Calu3 (cell line): ENCODE results near the gene GPR137B. TPM values are rescaled to one million over a fixed set of nuclear protein-coding genes. Genes with fewer than 3 reads are reported as not detected.

ENCODE experiments used
- BruUV-seq: library from RNA; stranded (reverse); fragments of 400-500 nt; replicated peaks from 2 replicates; lab custom pipeline; 2021; lab: Mats Ljungman, UMichigan
- CTCF ChIA-PET: fragments of 300-600 bp; sonication (Branson Sonifier 250); formaldehyde crosslinking; loops from one replicate; lab custom pipeline; 2022; ENCODE audit warnings: antibody characterized with exemption; lab: Charles Lee
- DNase-seq: peaks from one replicate; pipeline ENCODE4 v3.0.0; 2022
- H3K27ac Mint-ChIP-seq: one replicate; pipeline ENCODE4 v1.8.0; 2022; ENCODE audit warnings: mixed read lengths; ENCODE audit not compliant: unreplicated experiment
- H3K27me3 Mint-ChIP-seq: one replicate; pipeline ENCODE4 v1.8.0; 2022; ENCODE audit warnings: mixed read lengths; ENCODE audit not compliant: unreplicated experiment
- H3K36me3 Mint-ChIP-seq: one replicate; pipeline ENCODE4 v1.8.0; 2022; ENCODE audit warnings: mild to moderate bottlenecking, moderate library complexity, mixed read lengths; ENCODE audit not compliant: insufficient read depth, unreplicated experiment
- H3K4me1 Mint-ChIP-seq: one replicate; pipeline ENCODE4 v1.8.0; 2022; ENCODE audit warnings: mild to moderate bottlenecking, low read depth, mixed read lengths; ENCODE audit not compliant: unreplicated experiment
- H3K4me3 Mint-ChIP-seq: one replicate; pipeline ENCODE4 v1.8.0; 2022; ENCODE audit warnings: mild to moderate bottlenecking, low read depth, moderate library complexity, mixed read lengths; ENCODE audit not compliant: unreplicated experiment
- H3K9me3 Mint-ChIP-seq: one replicate; pipeline ENCODE4 v1.8.0; 2022; ENCODE audit warnings: low read depth, mixed read lengths; ENCODE audit not compliant: unreplicated experiment
- intact Hi-C: fragments of 100-400 bp; cut with micrococcal nuclease; formaldehyde crosslinking; loops from one replicate; pipeline ENCODE4 v1.10.0; 2022; ENCODE audit not compliant: unreplicated experiment
- total RNA-seq: library from RNA; stranded (reverse); gene quantifications from 2 replicates; pipeline ENCODE4 v1.2.3, GENCODE V29; 2022
- TF ChIP-seq, protein P1 (sequence below): fragments of 200-600 bp; IDR thresholded peaks from one replicate; pipeline ENCODE4 v1.8.0; 2022; ENCODE audit warnings: antibody characterized with exemption; ENCODE audit not compliant: unreplicated experiment

GPR137B gene
- total RNA-seq, 1 experiment from 2014 or later: 11.4 TPM

DNA sequence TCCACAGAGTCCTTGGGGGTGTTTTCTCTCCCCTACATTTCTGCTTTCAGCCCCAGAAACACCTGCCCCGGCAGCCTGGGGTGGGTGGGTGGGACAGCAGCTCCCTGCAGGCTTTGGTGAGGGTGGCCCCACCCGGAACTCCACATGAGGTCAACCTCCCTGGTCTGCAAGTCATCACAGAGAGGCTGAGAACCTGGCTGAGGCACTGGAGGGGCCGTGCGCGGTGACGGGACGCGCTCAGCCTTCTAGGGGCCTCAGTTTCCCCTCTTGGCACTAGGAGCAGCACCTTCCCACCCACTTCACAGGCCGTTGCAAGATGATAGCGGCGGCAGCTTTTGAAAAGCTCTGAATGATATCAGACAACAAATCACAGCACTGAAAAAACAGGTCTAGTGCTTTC, 39.7 kb upstream of the GPR137B start:
- Mint-ChIP-seq H3K27ac (no peak overlapping the region), H3K9me3 (no peaks in the 10 kb centered on the region), H3K36me3 (no peaks in the 10 kb centered on the region), H3K4me3 (no peak overlapping the region), H3K4me1 (no peaks in the 10 kb centered on the region), H3K27me3 (no peaks in the 10 kb centered on the region)
- DNase-seq: no peak
- no TSS peak for BruUV-seq
- intact Hi-C loops: loop anchor here (1.0 to 5.0 kb wide), 4 partner anchors 388 to 1460 kb away; no protein-coding TSS in a partner anchor
- CTCF ChIA-PET: no interaction called here
- TF ChIP-seq, protein P1, sequence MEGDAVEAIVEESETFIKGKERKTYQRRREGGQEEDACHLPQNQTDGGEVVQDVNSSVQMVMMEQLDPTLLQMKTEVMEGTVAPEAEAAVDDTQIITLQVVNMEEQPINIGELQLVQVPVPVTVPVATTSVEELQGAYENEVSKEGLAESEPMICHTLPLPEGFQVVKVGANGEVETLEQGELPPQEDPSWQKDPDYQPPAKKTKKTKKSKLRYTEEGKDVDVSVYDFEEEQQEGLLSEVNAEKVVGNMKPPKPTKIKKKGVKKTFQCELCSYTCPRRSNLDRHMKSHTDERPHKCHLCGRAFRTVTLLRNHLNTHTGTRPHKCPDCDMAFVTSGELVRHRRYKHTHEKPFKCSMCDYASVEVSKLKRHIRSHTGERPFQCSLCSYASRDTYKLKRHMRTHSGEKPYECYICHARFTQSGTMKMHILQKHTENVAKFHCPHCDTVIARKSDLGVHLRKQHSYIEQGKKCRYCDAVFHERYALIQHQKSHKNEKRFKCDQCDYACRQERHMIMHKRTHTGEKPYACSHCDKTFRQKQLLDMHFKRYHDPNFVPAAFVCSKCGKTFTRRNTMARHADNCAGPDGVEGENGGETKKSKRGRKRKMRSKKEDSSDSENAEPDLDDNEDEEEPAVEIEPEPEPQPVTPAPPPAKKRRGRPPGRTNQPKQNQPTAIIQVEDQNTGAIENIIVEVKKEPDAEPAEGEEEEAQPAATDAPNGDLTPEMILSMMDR: no peak

- Mint-ChIP-seq H3K36me3 (no peaks in the 10 kb centered on the region), H3K4me1 (no peaks in the 10 kb centered on the region), H3K9me3 (no peaks in the 10 kb centered on the region), H3K27me3 (no peaks in the 10 kb centered on the region), H3K4me3 (no peak overlapping the region), H3K27ac (no peak overlapping the region)
- TF ChIP-seq, protein P1: no peak
- DNase-seq: no peak
- BruUV-seq: no TSS peak
- intact Hi-C loops: loop anchor here (1.0 to 5.0 kb wide), 4 partner anchors 387 to 1459 kb away; no protein-coding TSS in a partner anchor
- CTCF ChIA-PET: no interaction called here
Observed at GRCh38 chr1:236103059-236103458, 39.3 kb upstream of the GPR137B start.

DNA sequence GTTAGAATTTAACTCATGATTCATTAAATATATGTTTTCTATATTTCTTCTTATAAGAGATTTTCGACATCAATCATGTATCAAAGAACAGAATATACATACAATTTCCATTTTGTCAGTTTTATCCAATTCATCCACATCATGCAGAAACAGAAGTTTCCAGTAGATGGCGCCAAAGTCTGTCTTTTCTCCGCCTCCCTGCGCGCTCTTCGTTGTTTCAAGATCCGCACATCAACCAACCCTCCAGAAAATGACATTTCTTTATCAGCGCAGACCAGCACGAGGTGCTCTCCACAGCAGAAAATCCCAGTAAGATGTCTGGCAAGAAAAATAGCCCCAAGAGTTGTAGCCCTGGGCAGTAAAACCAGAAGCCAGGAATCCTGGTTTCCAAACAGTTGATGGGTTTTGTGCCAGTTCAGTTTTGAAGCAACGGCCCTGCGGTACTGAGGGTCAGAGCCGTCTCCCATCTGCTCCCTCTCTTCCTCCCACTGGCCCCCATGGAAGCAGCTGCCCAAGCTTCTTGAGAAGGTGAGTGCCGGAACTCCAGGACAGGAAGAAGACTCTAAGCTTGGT, 38.6 kb upstream of the GPR137B start:
- BruUV-seq: no TSS peak
- H3K4me3 Mint-ChIP-seq: no peak overlapping the region
- intact Hi-C loops: loop anchor here (1.0 to 5.0 kb wide), 4 partner anchors 387 to 1459 kb away; no protein-coding TSS in a partner anchor
- no peaks in the 10 kb centered on the region for H3K9me3 Mint-ChIP-seq
- TF ChIP-seq, protein P1: peak; percentile 85
- no peaks in the 10 kb centered on the region for H3K27me3 Mint-ChIP-seq
- CTCF ChIA-PET: interaction anchor here (0.5 kb wide), 1 partner anchor 92 kb away, joined by 3 read pairs; no protein-coding TSS in a partner anchor
- peak; percentile 60 for DNase-seq
- no peaks in the 10 kb centered on the region for H3K36me3 Mint-ChIP-seq
- no peaks in the 10 kb centered on the region for H3K4me1 Mint-ChIP-seq
- no peak overlapping the region for H3K27ac Mint-ChIP-seq

- H3K4me3 Mint-ChIP-seq: no peak overlapping the region
- H3K36me3 Mint-ChIP-seq: no peaks in the 10 kb centered on the region
- peak overlapping the region; percentile 35 for H3K27ac Mint-ChIP-seq
- BruUV-seq: no TSS peak
- no peaks in the 10 kb centered on the region for H3K4me1 Mint-ChIP-seq
- intact Hi-C loops: loop anchor here (5.0 kb wide), 2 partner anchors 175 to 1280 kb away; partner anchors contain the start of gene ERO1B
- CTCF ChIA-PET: interaction anchor here (0.7 kb wide), 2 partner anchors 378 to 968 kb away, joined by 4 to 5 read pairs; no protein-coding TSS in a partner anchor
- H3K27me3 Mint-ChIP-seq: no peaks in the 10 kb centered on the region
- DNase-seq: no peak
- H3K9me3 Mint-ChIP-seq: no peaks in the 10 kb centered on the region
- TF ChIP-seq, protein P1: no peak
Observed at GRCh38 chr1:236107121-236107907, 35.0 kb upstream of the GPR137B start.
